HepG2 (cell line): ENCODE measurements around the gene SRCAP. TPM values are rescaled to one million over a fixed set of nuclear protein-coding genes. Genes with fewer than 3 reads are reported as not detected.

Source experiments
- ATAC-seq: fragments of 200-7000 bp; cut with Tn5 transposase; 3 replicates; pipeline ENCODE4 v1.9.1; 2020; ENCODE audit warnings: mild to moderate bottlenecking, moderate library complexity
- BruUV-seq: library from RNA; stranded (reverse); fragments of 400-500 nt; replicated peaks from 2 replicates; lab custom pipeline; 2021; lab: Mats Ljungman, UMichigan
- CTCF ChIA-PET: fragments of 300-600 bp; formaldehyde crosslinking; extraction: SDS; loops from one replicate; lab custom pipeline; 2021; ENCODE audit warnings: low total read pairs, inconsistent platforms, low intra/inter-chr PET ratio; lab: Yijun Ruan, JAX
- POLR2A ChIA-PET: fragments of 350-600 bp; sonication (Branson Sonifier 250); formaldehyde crosslinking; loops from one replicate; lab custom pipeline; 2020; ENCODE audit warnings: antibody characterized with exemption, inconsistent platforms; lab: Yijun Ruan, JAX
- DNase-seq: peaks from one replicate; pipeline ENCODE4 v3.0.0-alpha.2; 2015; ENCODE audit warnings: low spot score
- FAIRE-seq: peaks from 3 replicates; lab custom pipeline; 2011; peaks lifted over from hg19 to GRCh38; lab: Jason Lieb, UNC
- H2AFZ ChIP-seq: one replicate; pipeline ENCODE4 v1.6.1; 2011; ENCODE audit warnings: low read length, inconsistent platforms
- H3K27ac ChIP-seq: fragments of 300-600 bp; 3 replicates; pipeline ENCODE4 v1.8.0; 2011; ENCODE audit warnings: mixed run types, mild to moderate bottlenecking, mixed read lengths, low read length, inconsistent platforms; ENCODE audit not compliant: insufficient read depth; ENCODE audit errors: extremely low read length
- H3K27me3 ChIP-seq, 2 experiments: fragments of 200-600 bp in 1 of 2; 2 replicates in 1 of 2; 3 replicates in 1 of 2; pipeline versions ENCODE4 v1.6.0 to v1.8.0; 2011; ENCODE audit warnings: low read length in 2 of 2, mild to moderate bottlenecking in 2 of 2, moderate library complexity in 2 of 2, inconsistent platforms in 1 of 2; ENCODE audit not compliant: insufficient read depth in 2 of 2, control insufficient read depth in 1 of 2
- H3K36me3 ChIP-seq, 2 experiments: fragments of 200-600 bp in 1 of 2; replicated peaks in 1 of 2; 2 replicates in 1 of 2; 3 replicates in 1 of 2; pipeline versions ENCODE4 v1.5.1 to v1.8.0; 2011; ENCODE audit warnings: low read length in 2 of 2, inconsistent platforms in 1 of 2; ENCODE audit not compliant: insufficient read depth in 2 of 2, control insufficient read depth in 1 of 2
- H3K4me1 ChIP-seq: 2 replicates; pipeline ENCODE4 v1.5.1; 2012; ENCODE audit warnings: low read length, inconsistent platforms; ENCODE audit not compliant: insufficient read depth
- H3K4me2 ChIP-seq: 2 replicates; pipeline ENCODE4 v1.6.0; 2011; ENCODE audit warnings: low read depth, low read length, inconsistent platforms
- H3K4me3 ChIP-seq, 3 experiments: fragments of 200-600 bp in 1 of 3; sonication (generic), shearing (Covaris generic) in 1 of 3; replicated peaks in 1 of 3; 2 replicates each; pipeline ENCODE4 v1.5.1; 2011 to 2016; ENCODE audit warnings: low read length in 3 of 3, inconsistent platforms in 2 of 3, low read depth in 2 of 3, mild to moderate bottlenecking in 2 of 3, control low read depth in 1 of 3, mixed read lengths in 1 of 3; ENCODE audit not compliant: insufficient read depth in 1 of 3
- H3K79me2 ChIP-seq: one replicate; pipeline ENCODE4 v1.6.1; 2011; ENCODE audit warnings: low read length, inconsistent platforms; ENCODE audit not compliant: insufficient read depth
- H3K9ac ChIP-seq: 2 replicates; pipeline ENCODE4 v1.6.0; 2011; ENCODE audit warnings: mild to moderate bottlenecking, low read depth, low read length, inconsistent platforms; ENCODE audit not compliant: insufficient read depth
- H3K9me3 ChIP-seq: 2 replicates; pipeline ENCODE4 v1.5.1; 2012; ENCODE audit warnings: mild to moderate bottlenecking, low read length
- H4K20me1 ChIP-seq: 2 replicates; pipeline ENCODE4 v1.6.0; 2011; ENCODE audit warnings: inconsistent platforms, mild to moderate bottlenecking, low read length, moderate library complexity; ENCODE audit not compliant: insufficient read depth
- CTCF ChIP-seq: sonication (generic); formaldehyde crosslinking; IDR thresholded peaks from 2 replicates; pipeline ENCODE4 v1.5.0; 2020; ENCODE audit warnings: mild to moderate bottlenecking, missing genetic modification reagents, moderate library complexity
- DMTF1 ChIP-seq: sonication (generic); formaldehyde crosslinking; IDR thresholded peaks from 2 replicates; pipeline ENCODE4 v1.4.0; 2020; ENCODE audit warnings: mild to moderate bottlenecking, missing genetic modification reagents
- HMG20A ChIP-seq: IDR thresholded peaks from 2 replicates; pipeline ENCODE4 v1.6.1; 2016; ENCODE audit warnings: borderline replicate concordance
- NFE2 ChIP-seq: sonication (generic); formaldehyde crosslinking; IDR thresholded peaks from 2 replicates; pipeline ENCODE4 v1.4.0; 2020; ENCODE audit warnings: missing genetic modification reagents
- PAF1 ChIP-seq: IDR thresholded peaks from 2 replicates; pipeline ENCODE4 v1.6.1; 2016; ENCODE audit warnings: missing genetic modification reagents, missing compliant biosample characterization
- RBFOX2 ChIP-seq: fragments of 200-400 bp; formaldehyde crosslinking; IDR thresholded peaks from 2 replicates; pipeline ENCODE4 v1.6.1; 2017; ENCODE audit warnings: low read depth, mild to moderate bottlenecking, low read length
- SMAD9 ChIP-seq: sonication (generic); formaldehyde crosslinking; IDR thresholded peaks from 2 replicates; pipeline ENCODE4 v1.5.1; 2020; ENCODE audit warnings: mild to moderate bottlenecking, missing genetic modification reagents
- SRY ChIP-seq: sonication (generic); formaldehyde crosslinking; IDR thresholded peaks from 2 replicates; pipeline ENCODE4 v1.8.0; 2022; ENCODE audit warnings: mild to moderate bottlenecking, missing genetic modification reagents
- TIGD3 ChIP-seq: sonication (generic); formaldehyde crosslinking; IDR thresholded peaks from 2 replicates; pipeline ENCODE4 v1.5.1; 2020; ENCODE audit warnings: mild to moderate bottlenecking, missing genetic modification reagents, borderline replicate concordance
- ZNF660 ChIP-seq: sonication (generic); formaldehyde crosslinking; IDR thresholded peaks from 2 replicates; pipeline ENCODE4 v1.5.1; 2020; ENCODE audit warnings: mild to moderate bottlenecking, low read depth, missing genetic modification reagents, borderline replicate concordance
- ZNF724P ChIP-seq: sonication (generic); formaldehyde crosslinking; IDR thresholded peaks from 2 replicates; pipeline ENCODE4 v1.8.0; 2022; ENCODE audit warnings: missing genetic modification reagents, borderline replicate concordance
- ZUFSP ChIP-seq: sonication (generic); formaldehyde crosslinking; IDR thresholded peaks from 2 replicates; pipeline ENCODE4 v1.9.0; 2021; ENCODE audit warnings: missing genetic modification reagents, mild to moderate bottlenecking, borderline replicate concordance
- WGBS: methylation state at CpG from one replicate; pipeline ENCODE4 v1.1.6; 2017; ENCODE audit warnings: low lambda C conversion rate; 5-methylcytosine and 5-hydroxymethylcytosine counted together
- in situ Hi-C: cut with HindIII; loops from 2 replicates; pipeline ENCODE4 v1.10.0; 2017; ENCODE audit warnings: low pct_unique_long_range_greater_than_20kb; ENCODE audit not compliant: extremely low pct_ligation_motif_present
- intact Hi-C: fragments of 100-400 bp; cut with micrococcal nuclease; formaldehyde crosslinking; loops from one replicate; pipeline ENCODE4 v1.10.0; 2022; ENCODE audit not compliant: unreplicated experiment
- polyA plus RNA-seq, 8 experiments: library from polyadenylated mRNA; depleted of rRNA in 3 of 8; stranded (reverse) in 7 of 8; unstranded in 1 of 8; fragments of >200 nt; fragmentation: Illumina TruSeq in 4 of 8; extraction: Trizol in 4 of 8; gene quantifications; 2 replicates each; pipeline versions ENCODE4 v1.2.1 to v1.2.3, GENCODE V29; 2011 to 2016; ENCODE audit warnings: low read depth in 4 of 8, missing spikeins in 1 of 8, mixed read lengths in 1 of 8; ENCODE audit not compliant: insufficient read depth in 1 of 8
- total RNA-seq, 5 experiments: library from RNA; depleted of rRNA; stranded (reverse); fragments of >200 nt; fragmentation: Illumina TruSeq; extraction: Trizol; gene quantifications; 2 replicates each; pipeline ENCODE4 v1.2.3, GENCODE V29; 2016; ENCODE audit warnings: low read depth in 1 of 5

SRCAP gene
- total and polyA plus RNA-seq, 2 of the 13 experiments (the other 11 are each of a cell fraction or from before 2014, with no cell fraction given), result 4.9 to 9.0 TPM

- TF ChIP-seq TIGD3, result no peak
Measured at GRCh38 chr16:30669026-30669902, 29.7 kb upstream of the SRCAP start (continued).

- Histone ChIP-seq H3K4me3 (no peak overlapping the region), H4K20me1 (no peaks in the 10 kb centered on the region; the same call in 1 of the 2 replicates), H3K27me3 (no peaks in the 10 kb centered on the region), H2AFZ (no peak overlapping the region), H3K9ac (no peak overlapping the region), H3K79me2 (no peaks in the 10 kb centered on the region), H3K4me1 (no peaks in the 10 kb centered on the region), H3K9me3 (no peaks in the 10 kb centered on the region), H3K27ac (no peak overlapping the region), H3K36me3 (peaks cover 29 to 47% of the 10 kb centered on the region in 2 experiments), H3K4me2 (no peak overlapping the region)
- in situ Hi-C loops (loop anchor here (25.0 kb wide), 1 partner anchor 858 kb away; the partner anchor contains the start of genes MAZ, MVP, PAGR1 and PRRT2), intact Hi-C loops (no loop called here)
- TSS peak; percentile 38 for BruUV-seq
- POLR2A ChIA-PET, result interaction anchor here (1.3 kb wide), 1 partner anchor 8 kb away, joined by 3 read pairs; no protein-coding TSS in a partner anchor
- WGBS, result 93% methylated on average over 14 of the region's 14 CpGs
- ATAC-seq (peak; percentile 43), FAIRE-seq (no peak), DNase-seq (no peak)
- CTCF ChIA-PET, result no interaction called here
- TF ChIP-seq DMTF1 (CRISPR knock-in tag) (no peak), ZUFSP (no peak), SMAD9 (CRISPR knock-in tag) (no peak), PAF1 (CRISPR knock-in tag) (0 out of 2 replicates have a peak, but pooled peaks have one; percentile 27), ZNF724P (CRISPR knock-in tag) (no peak), ZNF660 (no peak), NFE2 (CRISPR knock-in tag) (no peak), RBFOX2 (0 out of 2 replicates have a peak, but pooled peaks have one; percentile 30), SRY (no peak), CTCF (CRISPR knock-in tag) (peak; percentile 45), HMG20A (CRISPR knock-in tag) (no peak)
Measured at GRCh38 chr16:30669903-30670824, 28.8 kb upstream of the SRCAP start.
